HG02938 (cell line): ENCODE results near the gene GAST.
"Not testable (repeated sequence)": the region's sequence is repeated elsewhere in the genome, so short reads cannot be mapped to it uniquely, and the experiment has no call there.

Experiments
- ATAC-seq: cut with Tn5 transposase; IDR thresholded peaks from one replicate; pipeline ENCODE4 v1.9.1; 2021; ENCODE audit warnings: mild to moderate bottlenecking, moderate library complexity; ENCODE audit not compliant: unreplicated experiment

The GAST gene

GRCh38 chr17:41683441-41684007 is 28.6 kb upstream of the GAST start:
- no peak for ATAC-seq

- ATAC-seq, result no peak
Measured at GRCh38 chr17:41684035-41684434, 28.1 kb upstream of the GAST start.

- not testable (repeated sequence) for ATAC-seq
Measured at GRCh38 chr17:41685753-41686152, 26.4 kb upstream of the GAST start.

- ATAC-seq, result no peak
Measured at GRCh38 chr17:41686281-41686680, 25.9 kb upstream of the GAST start.

GRCh38 chr17:41687828-41688640 is 24.1 kb upstream of the GAST start:
- no peak for ATAC-seq

GRCh38 chr17:41688641-41689496 is 23.3 kb upstream of the GAST start, which contains the start of gene EIF1:
TSS of gene EIF1 (plus strand) at chr17:41688885. CDS start at chr17:41689039, 154 bp downstream.
- ATAC-seq, result peak; percentile 67

- no peak for ATAC-seq
Measured at GRCh38 chr17:41689497-41690299, 22.4 kb upstream of the GAST start.

GRCh38 chr17:41690497-41690896 is 21.6 kb upstream of the GAST start:
- ATAC-seq, result no peak

GRCh38 chr17:41691031-41691777 is 20.9 kb upstream of the GAST start:
- ATAC-seq, result no peak

GRCh38 chr17:41692722-41693521 is 19.2 kb upstream of the GAST start:
- ATAC-seq, result no peak

- ATAC-seq, result no peak
Measured at GRCh38 chr17:41695134-41695661, 16.9 kb upstream of the GAST start.

GRCh38 chr17:41695954-41696757 is 16.0 kb upstream of the GAST start:
- ATAC-seq, result no peak

- ATAC-seq, result no peak
Measured at GRCh38 chr17:41697122-41697962, 14.8 kb upstream of the GAST start.

- not testable (repeated sequence) for ATAC-seq
Measured at GRCh38 chr17:41700843-41701242, 11.3 kb upstream of the GAST start.

- no peak for ATAC-seq
Measured at GRCh38 chr17:41702712-41703111, 9.4 kb upstream of the GAST start.

- no peak for ATAC-seq
Measured at GRCh38 chr17:41705271-41705991, 6.7 kb upstream of the GAST start.
